ENCODE data around the gene COL11A2.

The COL11A2 gene

DNA sequence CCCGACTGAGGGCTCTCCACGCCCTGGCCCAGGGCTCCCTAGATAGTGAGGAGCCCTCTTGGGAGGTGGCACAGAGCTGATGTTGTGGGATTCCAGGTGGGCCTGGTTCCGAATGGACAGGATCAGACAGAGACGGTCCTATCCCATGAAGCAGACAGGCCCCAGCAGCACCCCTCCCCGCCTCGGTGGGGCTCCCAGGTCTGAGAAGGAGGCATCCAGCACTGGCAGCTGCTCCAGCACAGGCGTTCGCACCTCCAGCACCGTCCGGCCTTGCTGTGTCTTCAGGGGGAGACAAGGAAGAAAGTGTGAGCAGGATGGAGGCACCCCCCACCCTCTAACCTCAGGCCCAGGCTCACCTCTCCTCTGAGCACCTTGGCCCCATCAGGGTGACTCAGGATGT, 28.7 kb downstream of the COL11A2 start:
- no peaks in the 10 kb centered on the region for H3K27me3 ChIP-seq
- H3K9me3 ChIP-seq = no peaks in the 10 kb centered on the region
- H3K4me1 ChIP-seq = peaks cover 0 to 20% (median 14%) of the 10 kb centered on the region in 4 donors
- H3K4me3 ChIP-seq = no peak overlapping the region
- no peak overlapping the region for H3K27ac ChIP-seq
- intact Hi-C loops (cut with DNase I; ENCODE audit: low total_unique reads) = loop anchor here (5.0 kb wide), 2 partner anchors 34 to 84 kb away; no protein-coding TSS in a partner anchor
- no peak for DNase-seq
- TF ChIP-seq, protein P1, sequence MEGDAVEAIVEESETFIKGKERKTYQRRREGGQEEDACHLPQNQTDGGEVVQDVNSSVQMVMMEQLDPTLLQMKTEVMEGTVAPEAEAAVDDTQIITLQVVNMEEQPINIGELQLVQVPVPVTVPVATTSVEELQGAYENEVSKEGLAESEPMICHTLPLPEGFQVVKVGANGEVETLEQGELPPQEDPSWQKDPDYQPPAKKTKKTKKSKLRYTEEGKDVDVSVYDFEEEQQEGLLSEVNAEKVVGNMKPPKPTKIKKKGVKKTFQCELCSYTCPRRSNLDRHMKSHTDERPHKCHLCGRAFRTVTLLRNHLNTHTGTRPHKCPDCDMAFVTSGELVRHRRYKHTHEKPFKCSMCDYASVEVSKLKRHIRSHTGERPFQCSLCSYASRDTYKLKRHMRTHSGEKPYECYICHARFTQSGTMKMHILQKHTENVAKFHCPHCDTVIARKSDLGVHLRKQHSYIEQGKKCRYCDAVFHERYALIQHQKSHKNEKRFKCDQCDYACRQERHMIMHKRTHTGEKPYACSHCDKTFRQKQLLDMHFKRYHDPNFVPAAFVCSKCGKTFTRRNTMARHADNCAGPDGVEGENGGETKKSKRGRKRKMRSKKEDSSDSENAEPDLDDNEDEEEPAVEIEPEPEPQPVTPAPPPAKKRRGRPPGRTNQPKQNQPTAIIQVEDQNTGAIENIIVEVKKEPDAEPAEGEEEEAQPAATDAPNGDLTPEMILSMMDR (IDR thresholded peaks at IDR 0.05) = no peak
- H3K36me3 ChIP-seq = no peaks in the 10 kb centered on the region

DNA sequence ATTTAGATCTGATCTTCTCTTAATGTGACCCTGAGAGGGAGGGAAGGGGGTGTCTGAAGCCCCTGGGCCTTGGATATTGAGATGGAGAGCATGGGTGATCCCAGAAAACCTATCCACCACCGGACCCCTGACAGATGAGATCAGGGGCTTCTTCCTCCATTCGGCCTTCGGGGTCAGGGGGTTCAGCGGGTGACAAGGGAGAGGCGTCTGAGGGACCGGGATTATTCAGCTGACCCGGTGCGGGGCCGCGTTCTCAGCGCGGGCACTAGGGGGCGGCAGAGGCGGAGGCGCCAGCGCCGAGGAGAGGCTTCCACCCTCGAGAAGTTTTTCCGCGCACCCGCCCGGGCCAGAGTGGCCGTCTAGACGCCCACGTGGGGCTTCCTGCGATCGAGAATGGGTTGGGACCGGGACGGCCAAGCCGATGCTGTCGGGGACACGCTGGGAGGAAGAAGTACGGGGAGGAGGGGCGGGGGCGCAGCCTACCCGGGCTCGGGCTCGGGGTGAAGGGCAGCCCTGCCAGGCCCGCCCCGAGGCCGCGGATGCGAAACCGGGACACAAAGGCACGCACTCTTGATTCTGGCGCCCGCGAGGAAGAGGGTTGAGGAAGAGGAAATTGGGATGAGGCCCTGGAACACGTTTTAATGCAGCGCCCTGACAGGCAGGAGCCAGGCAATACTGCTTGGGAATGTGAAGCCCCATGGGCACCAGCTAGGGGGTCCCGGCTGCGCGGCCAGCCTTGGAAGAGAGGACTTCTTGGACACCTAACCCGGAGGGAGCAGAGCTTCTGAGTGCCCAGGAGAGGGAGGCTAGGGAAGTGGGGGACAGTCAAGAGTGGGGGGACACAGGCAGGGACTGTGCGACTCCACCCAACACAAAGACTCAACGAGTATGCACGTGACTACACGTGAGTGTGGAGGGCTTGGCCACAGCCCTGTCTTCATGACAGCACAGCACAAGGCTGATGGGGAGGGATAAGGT, 30.6 kb downstream of the COL11A2 start:
- TF ChIP-seq, protein P1 (IDR thresholded peaks at IDR 0.05) = peak; percentile 89 to 96
- no peaks in the 10 kb centered on the region for H3K27me3 ChIP-seq
- no peaks in the 10 kb centered on the region for H3K9me3 ChIP-seq
- peak overlapping the region; percentile 45 to 61 for H3K4me3 ChIP-seq
- H3K4me1 ChIP-seq = peaks cover 0 to 20% (median 14%) of the 10 kb centered on the region in 4 donors
- H3K36me3 ChIP-seq = no peaks in the 10 kb centered on the region
- peak; percentile 77 to 89 for DNase-seq
- H3K27ac ChIP-seq = peak overlapping the region; percentile 50 to 52
- intact Hi-C loops (cut with DNase I; ENCODE audit: low total_unique reads) = loop anchor here (5.0 kb wide), 2 partner anchors 36 to 86 kb away; no protein-coding TSS in a partner anchor

DNA sequence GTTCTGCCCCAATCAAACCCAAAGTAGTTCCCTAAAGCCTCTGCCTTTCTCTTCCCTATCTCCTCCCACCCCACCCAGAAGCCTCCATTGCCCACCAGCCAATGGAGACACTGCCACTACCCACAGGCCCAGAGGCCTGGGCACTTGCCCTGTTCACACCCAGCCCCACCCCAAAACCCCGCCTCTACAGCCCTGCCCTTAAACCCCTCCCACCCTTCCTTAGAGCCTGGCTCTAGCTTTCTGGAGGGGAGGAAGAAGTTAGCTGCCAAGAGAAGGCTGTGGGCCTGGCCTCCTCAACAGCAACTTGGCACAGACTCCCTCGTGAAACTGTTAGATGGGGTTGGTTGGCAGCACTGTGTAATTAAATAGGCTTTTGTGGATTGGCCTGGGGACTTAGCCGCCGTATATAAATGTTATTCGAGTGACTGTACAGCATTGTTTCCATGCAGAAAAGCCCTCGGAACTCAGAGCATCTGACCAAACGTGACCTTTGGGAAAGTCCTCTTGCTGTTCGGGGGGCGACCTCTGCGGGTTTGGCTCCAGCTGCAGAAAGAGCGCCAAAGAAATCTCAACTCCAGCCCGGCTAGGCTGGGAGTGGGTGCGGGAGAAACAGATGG, 31.4 kb downstream of the COL11A2 start:
- Histone ChIP-seq H3K9me3 (no peaks in the 10 kb centered on the region), H3K4me1 (peaks cover 0 to 20% (median 14%) of the 10 kb centered on the region in 4 donors), H3K36me3 (no peaks in the 10 kb centered on the region), H3K4me3 (peak overlapping the region; percentile 45 to 61), H3K27ac (peak overlapping the region; percentile 50 to 52), H3K27me3 (no peaks in the 10 kb centered on the region)
- peak in 1 of 2 donors; percentile 42 for DNase-seq
- TF ChIP-seq, protein P1 (IDR thresholded peaks at IDR 0.05) = no peak
- intact Hi-C loops (cut with DNase I; ENCODE audit: low total_unique reads) = loop anchor here (5.0 kb wide), 2 partner anchors 36 to 86 kb away; no protein-coding TSS in a partner anchor

DNA sequence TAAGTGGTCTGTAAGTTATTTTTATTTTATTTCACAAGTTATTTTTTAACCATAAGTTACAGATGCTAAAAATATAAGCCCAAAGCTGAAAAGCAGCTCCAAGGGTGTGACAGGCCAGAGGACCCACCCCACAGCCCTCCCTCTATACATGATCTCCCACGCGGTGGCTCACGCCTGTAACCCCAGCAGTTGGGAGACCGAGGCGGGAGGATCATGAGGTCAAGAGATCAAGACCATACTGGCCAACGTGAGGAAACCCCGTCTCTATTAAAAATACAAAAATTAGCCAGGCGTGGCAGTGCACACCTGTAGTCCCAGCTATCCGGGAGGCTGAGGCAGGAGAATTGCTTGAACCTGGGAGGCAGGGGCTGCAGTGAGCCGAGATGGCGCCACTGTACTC, 32.2 kb downstream of the COL11A2 start:
- H3K36me3 ChIP-seq = no peaks in the 10 kb centered on the region
- TF ChIP-seq, protein P1 (IDR thresholded peaks at IDR 0.05) = no peak
- no peaks in the 10 kb centered on the region for H3K27me3 ChIP-seq
- intact Hi-C loops (cut with DNase I; ENCODE audit: low total_unique reads) = loop anchor here (5.0 kb wide), 2 partner anchors 37 to 87 kb away; no protein-coding TSS in a partner anchor
- no peak for DNase-seq
- H3K4me3 ChIP-seq = no peak overlapping the region
- H3K4me1 ChIP-seq = peaks cover 0 to 20% (median 14%) of the 10 kb centered on the region in 4 donors
- H3K27ac ChIP-seq = no peak overlapping the region
- no peaks in the 10 kb centered on the region for H3K9me3 ChIP-seq

DNA sequence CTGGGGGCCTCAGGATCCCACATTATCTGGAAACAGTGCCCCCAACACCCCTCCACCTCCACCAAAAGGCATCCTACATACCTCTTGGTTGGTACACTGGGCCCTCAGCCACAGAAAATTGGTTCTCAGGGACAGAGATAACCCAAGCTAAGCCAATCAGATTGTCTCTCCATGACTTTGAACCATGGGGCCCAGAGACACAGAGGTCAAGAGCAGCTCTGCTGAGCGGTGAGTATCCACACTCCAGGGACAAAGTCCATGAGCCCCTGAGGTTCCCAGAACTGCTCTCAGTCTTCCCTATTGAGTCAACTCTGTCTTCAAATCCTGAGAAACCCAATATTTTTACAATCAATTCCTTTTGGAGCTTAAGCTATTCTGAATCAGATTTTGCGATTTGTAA, 35.3 kb downstream of the COL11A2 start:
- Histone ChIP-seq H3K9me3 (peaks cover 0 to 5% (median 3%) of the 10 kb centered on the region in 3 donors), H3K27ac (no peak overlapping the region), H3K36me3 (no peaks in the 10 kb centered on the region), H3K4me3 (no peak overlapping the region), H3K4me1 (peaks cover 0 to 17% (median 13%) of the 10 kb centered on the region in 4 donors), H3K27me3 (peaks cover 0 to 6% of the 10 kb centered on the region in 2 donors)
- DNase-seq = no peak
- intact Hi-C loops (cut with DNase I; ENCODE audit: low total_unique reads) = no loop called here
- TF ChIP-seq, protein P1 (IDR thresholded peaks at IDR 0.05) = no peak

Data from tibial artery (tissue), 4 donors.